ENCODE data around the gene SLC25A24. TPM values are rescaled to one million over a fixed set of nuclear protein-coding genes. Genes with fewer than 3 reads are reported as not detected.

Gene SLC25A24
- total and polyA plus RNA-seq, 2 of the 13 experiments (the other 11 are each of a cell fraction or from before 2014, with no cell fraction given): 8.0 to 12.4 TPM

GRCh38 chr1:108089477-108089876, 110.7 kb downstream of the SLC25A24 start (continued):
- no peak for TF ChIP-seq ZNF598 (CRISPR knock-in tag; IDR thresholded peaks at IDR 0.05; ENCODE audit: borderline replicate concordance)
- TF ChIP-seq RARA (CRISPR knock-in tag; IDR thresholded peaks at IDR 0.05): no peak
- no peak for TF ChIP-seq POGZ (CRISPR knock-in tag; IDR thresholded peaks at IDR 0.05)
- no peak for TF ChIP-seq TOPORS (CRISPR knock-in tag; IDR thresholded peaks at IDR 0.05)
- TF ChIP-seq BATF2 (CRISPR knock-in tag; IDR thresholded peaks at IDR 0.05): no peak

GRCh38 chr1:108085628-108086027, 114.5 kb downstream of the SLC25A24 start:
- H3K9me3 ChIP-seq (ENCODE audit: low read length): no peaks in the 10 kb centered on the region
- ChIA-PET CTCF (ENCODE audit: low intra/inter-chr PET ratio, low total read pairs) (no interaction called here), POLR2A (no interaction called here)
- H3K4me2 ChIP-seq (ENCODE audit: low read depth, low read length): no peak overlapping the region
- TF ChIP-seq NFE2L2 (IDR thresholded peaks at IDR 0.05; ENCODE audit: low read length) (no peak), ERF (CRISPR knock-in tag; IDR thresholded peaks at IDR 0.05) (no peak), KMT2A (CRISPR knock-in tag; IDR thresholded peaks at IDR 0.05) (no peak), SIN3B (IDR thresholded peaks at IDR 0.05; ENCODE audit: low read length) (no peak)
- ATAC-seq (no peak), FAIRE-seq (no peak), DNase-seq (ENCODE audit: low spot score) (no peak)
- BruUV-seq (replicated peaks): no TSS peak
- no peak overlapping the region for H3K4me3 ChIP-seq (replicated peaks in 1 of 3; ENCODE audit: insufficient read depth in 1 of 3, low read depth in 2 of 3, low read length in 3 of 3)
- H3K36me3 ChIP-seq (replicated peaks in 1 of 2; ENCODE audit: control insufficient read depth in 1 of 2, insufficient read depth in 2 of 2, low read length in 2 of 2): no peaks in the 10 kb centered on the region
- no peaks in the 10 kb centered on the region for H4K20me1 ChIP-seq (ENCODE audit: insufficient read depth, low read length)
- H3K79me2 ChIP-seq (ENCODE audit: insufficient read depth, low read length): no peaks in the 10 kb centered on the region
- no peak overlapping the region for H3K27ac ChIP-seq (ENCODE audit: extremely low read length, insufficient read depth, low read length)
- no peaks in the 10 kb centered on the region for H3K27me3 ChIP-seq (ENCODE audit: control insufficient read depth in 1 of 2, insufficient read depth in 2 of 2, low read length in 2 of 2)
- no peaks in the 10 kb centered on the region for H3K4me1 ChIP-seq (ENCODE audit: insufficient read depth, low read length)
- intact Hi-C loops (cut with micrococcal nuclease; ENCODE audit: unreplicated experiment) (no loop called here), in situ Hi-C loops (cut with HindIII; ENCODE audit: extremely low pct_ligation_motif_present, low pct_unique_long_range_greater_than_20kb) (no loop called here)
- 55% methylated on average over 1 of the region's 1 CpG for WGBS (ENCODE audit: low lambda C conversion rate)
- no peak overlapping the region for H3K9ac ChIP-seq (ENCODE audit: insufficient read depth, low read depth, low read length)
- H2AFZ ChIP-seq (ENCODE audit: low read length): no peak overlapping the region

Data from HepG2 (cell line).